Gastroesophageal sphincter (tissue), 4 donors: ENCODE data around the gene SAA2. TPM values are rescaled to one million over a fixed set of nuclear protein-coding genes. Genes with fewer than 3 reads are reported as not detected.
"Not testable (repeated sequence)": the region's sequence is repeated elsewhere in the genome, so short reads cannot be mapped to it uniquely, and the experiment has no call there.

ENCODE experiments used
- ATAC-seq: fragments of 150-250 bp; one replicate; pipeline ENCODE4 v1.9.1; 2016; ENCODE audit warnings: mild to moderate bottlenecking, moderate library complexity
- H3K27ac ChIP-seq, 4 donors: fragments of 200-600 bp; sonication (generic) in 3 of 4; 1 replicate in 3 of 4; 2 replicates in 1 of 4; pipeline ENCODE4 v1.5.1; 2016 to 2019
- H3K27me3 ChIP-seq: fragments of 200-600 bp; sonication (generic); one replicate; pipeline ENCODE4 v1.5.1; 2019
- H3K36me3 ChIP-seq, 2 donors: fragments of 200-600 bp; sonication (generic); one replicate each; pipeline ENCODE4 v1.5.1; 2019; ENCODE audit warnings: control low read depth in 1 of 2
- H3K4me1 ChIP-seq, 3 donors: fragments of 200-600 bp; sonication (generic); 1 replicate in 2 of 3; 2 replicates in 1 of 3; pipeline ENCODE4 v1.5.1; 2016 to 2019; ENCODE audit warnings: control low read depth in 2 of 3
- H3K4me3 ChIP-seq, 2 donors: fragments of 200-600 bp; sonication (generic); one replicate each; pipeline ENCODE4 v1.5.1; 2019; ENCODE audit warnings: mild to moderate bottlenecking in 1 of 2, moderate library complexity in 1 of 2
- H3K9me3 ChIP-seq, 3 donors: fragments of 200-600 bp; sonication (generic); one replicate each; pipeline ENCODE4 v1.5.1; 2017 to 2019; ENCODE audit warnings: control low read depth in 2 of 3
- CTCF ChIP-seq, 4 experiments: fragments of 200-600 bp in 2 of 4; fragments of 450-650 bp in 2 of 4; sonication (generic) in 1 of 4; IDR thresholded peaks; one replicate each; pipeline ENCODE4 v1.5.1; 2017 to 2019; ENCODE audit warnings: antibody characterized with exemption in 4 of 4, mild to moderate bottlenecking in 2 of 4, moderate library complexity in 2 of 4
- EP300 ChIP-seq: sonication (generic); formaldehyde crosslinking; IDR thresholded peaks from one replicate; pipeline ENCODE4 v1.6.1; 2017; ENCODE audit warnings: antibody characterized with exemption, mild to moderate bottlenecking
- POLR2A ChIP-seq, 2 donors: fragments of 450-650 bp; IDR thresholded peaks; one replicate each; pipeline ENCODE4 v1.6.1; 2017; ENCODE audit warnings: antibody characterized with exemption in 2 of 2, mild to moderate bottlenecking in 2 of 2, moderate library complexity in 1 of 2
- POLR2AphosphoS5 ChIP-seq: sonication (generic); formaldehyde crosslinking; IDR thresholded peaks from one replicate; pipeline ENCODE4 v1.6.1; 2017; ENCODE audit warnings: antibody characterized with exemption
- WGBS, 2 donors: methylation state at CpG; one replicate each; pipeline ENCODE4 v1.1.5; 2018; ENCODE audit warnings: low coverage in 1 of 2; 5-methylcytosine and 5-hydroxymethylcytosine counted together
- total RNA-seq, 4 donors: library from RNA; depleted of rRNA; stranded (reverse); fragments of >200 nt; gene quantifications; one replicate each; pipeline ENCODE4 v1.1.0, GENCODE V29; 2016

SAA2 gene
- total RNA-seq, 4 donors from 2014 or later = 18.6 to 36.5 TPM; not detected in 2

GRCh38 chr11:18282626-18283025, 34.2 kb upstream of the SAA2 start:
- no peaks in the 10 kb centered on the region for H3K27me3 ChIP-seq
- no peak overlapping the region for H3K27ac ChIP-seq
- peaks cover 13 to 89% of the 10 kb centered on the region in 2 donors for H3K36me3 ChIP-seq
- WGBS, 2 donors = 83 to 94% methylated on average over 2 of the region's 2 CpGs
- H3K9me3 ChIP-seq = no peaks in the 10 kb centered on the region
- ATAC-seq = no peak
- TF ChIP-seq POLR2AphosphoS5 = no peak
- TF ChIP-seq POLR2A (IDR thresholded peaks at IDR 0.05) = no peak
- TF ChIP-seq CTCF (IDR thresholded peaks at IDR 0.05) = no peak
- TF ChIP-seq EP300 = no peak
- H3K4me3 ChIP-seq = no peak overlapping the region
- no peaks in the 10 kb centered on the region for H3K4me1 ChIP-seq

- 53 to 56% methylated on average over 4 of the region's 4 CpGs for WGBS, 2 donors
- H3K4me3 ChIP-seq = no peak overlapping the region
- H3K9me3 ChIP-seq = no peaks in the 10 kb centered on the region
- no peaks in the 10 kb centered on the region for H3K4me1 ChIP-seq
- peaks cover 4 to 78% of the 10 kb centered on the region in 2 donors for H3K36me3 ChIP-seq
- no peak for TF ChIP-seq CTCF (IDR thresholded peaks at IDR 0.05)
- TF ChIP-seq POLR2A (IDR thresholded peaks at IDR 0.05) = no peak
- no peak for TF ChIP-seq EP300
- H3K27ac ChIP-seq = no peak overlapping the region
- ATAC-seq = no peak
- no peaks in the 10 kb centered on the region for H3K27me3 ChIP-seq
These were observed 32.1 kb upstream of the SAA2 start for GRCh38 chr11:18280438-18281045.

GRCh38 chr11:18277565-18278271, 29.2 kb upstream of the SAA2 start:
- no peak overlapping the region for H3K4me3 ChIP-seq
- no peaks in the 10 kb centered on the region for H3K4me1 ChIP-seq
- no peak overlapping the region for H3K27ac ChIP-seq
- no peaks in the 10 kb centered on the region for H3K27me3 ChIP-seq
- H3K36me3 ChIP-seq = peaks cover 0 to 60% of the 10 kb centered on the region in 2 donors
- ATAC-seq = peak; percentile 63
- TF ChIP-seq POLR2A (IDR thresholded peaks at IDR 0.05) (no peak), POLR2AphosphoS5 (no peak), CTCF (IDR thresholded peaks at IDR 0.05) (no peak), EP300 (no peak)
- no peaks in the 10 kb centered on the region for H3K9me3 ChIP-seq
- WGBS, 2 donors = 92 to 93% methylated on average over 4 to 5 of the region's 5 CpGs

- no peak for ATAC-seq
- WGBS, 2 donors = 74 to 89% methylated on average over 3 to 4 of the region's 4 CpGs
These were observed 22.7 kb upstream of the SAA2 start for GRCh38 chr11:18271206-18271605.

GRCh38 chr11:18270102-18270501, 21.6 kb upstream of the SAA2 start:
- Histone ChIP-seq H3K4me3 (no peak overlapping the region), H3K27ac (no peak overlapping the region), H3K27me3 (no peaks in the 10 kb centered on the region), H3K4me1 (no peaks in the 10 kb centered on the region), H3K36me3 (peaks cover 0 to 4% of the 10 kb centered on the region in 2 donors), H3K9me3 (no peaks in the 10 kb centered on the region)
- TF ChIP-seq POLR2A (IDR thresholded peaks at IDR 0.05) (no peak), CTCF (IDR thresholded peaks at IDR 0.05) (no peak), POLR2AphosphoS5 (no peak), EP300 (no peak)
- WGBS, 2 donors = 61 to 89% methylated on average over 1 to 3 of the region's 4 CpGs
- ATAC-seq = no peak

More at GRCh38 chr11:18271206-18271605, 22.7 kb upstream of the SAA2 start:
- TF ChIP-seq EP300 = no peak
- Histone ChIP-seq H3K36me3 (peaks cover 0 to 13% of the 10 kb centered on the region in 2 donors), H3K27me3 (no peaks in the 10 kb centered on the region), H3K4me1 (no peaks in the 10 kb centered on the region), H3K9me3 (no peaks in the 10 kb centered on the region), H3K4me3 (no peak overlapping the region), H3K27ac (no peak overlapping the region)

GRCh38 chr11:18269252-18269651, 20.8 kb upstream of the SAA2 start:
- not testable (repeated sequence) for H3K36me3 ChIP-seq, H3K27ac ChIP-seq, H3K27me3 ChIP-seq, H3K9me3 ChIP-seq, ATAC-seq, H3K4me3 ChIP-seq, H3K4me1 ChIP-seq
- no CpG with 5 or more reads among the region's 5 CpGs for WGBS, 2 donors

- not testable (repeated sequence) for ATAC-seq, H3K9me3 ChIP-seq, H3K36me3 ChIP-seq, H3K4me3 ChIP-seq, H3K4me1 ChIP-seq, H3K27me3 ChIP-seq, H3K27ac ChIP-seq
- 40% methylated on average over 1 of the region's 10 CpGs; no CpG with 5 or more reads in 1 of the 2 donors for WGBS, 2 donors
These were observed 19.1 kb upstream of the SAA2 start for GRCh38 chr11:18267335-18268133.
